ENCODE results near the gene ERBB4. TPM values are rescaled to one million over a fixed set of nuclear protein-coding genes. Genes with fewer than 3 reads are reported as not detected.
"Not testable (repeated sequence)": the region's sequence is repeated elsewhere in the genome, so short reads cannot be mapped to it uniquely, and the experiment has no call there.

ERBB4 gene
- polyA plus RNA-seq, 3 donors from 2014 or later = not detected

DNA sequence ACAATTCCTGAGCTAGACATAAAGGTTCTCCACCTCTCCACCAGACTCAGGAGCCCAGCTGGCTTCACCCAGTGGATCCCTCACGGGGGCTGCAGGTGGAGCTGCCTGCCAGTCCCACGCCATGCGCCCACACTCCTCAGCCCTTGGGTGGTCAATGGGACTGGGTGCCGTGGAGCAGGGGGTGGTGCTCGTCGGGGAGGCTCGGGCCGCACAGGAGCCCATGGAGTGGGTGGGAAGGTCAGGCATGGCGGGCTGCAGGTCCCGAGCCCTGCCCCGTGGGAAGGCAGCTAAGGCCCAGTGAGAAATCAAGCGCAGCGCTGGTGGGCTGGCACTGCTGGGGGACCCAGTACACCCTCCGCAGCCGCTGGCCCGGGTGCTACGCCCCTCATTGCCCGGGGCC, 1014.4 kb downstream of the ERBB4 start:
- not testable (repeated sequence) for H3K27ac Mint-ChIP-seq, H3K4me3 Mint-ChIP-seq, DNase-seq

GRCh38 chr2:211516537-211516936, 1022.1 kb downstream of the ERBB4 start:
- H3K27me3 Mint-ChIP-seq (ENCODE audit: low read depth in 3 of 3) = no peaks in the 10 kb centered on the region
- peaks cover 0 to 26% (median 7%) of the 10 kb centered on the region in 6 donors for H3K9me3 Mint-ChIP-seq
- H3K4me3 Mint-ChIP-seq = no peak overlapping the region
- DNase-seq = no peak
- no peaks in the 10 kb centered on the region for H3K36me3 Mint-ChIP-seq
- H3K27ac Mint-ChIP-seq = no peak overlapping the region
- no peaks in the 10 kb centered on the region for H3K4me1 Mint-ChIP-seq

More for the DNA sequence above, 1014.4 kb downstream of the ERBB4 start:
- not testable (repeated sequence) for H3K36me3 Mint-ChIP-seq; H3K27me3 Mint-ChIP-seq (ENCODE audit: low read depth in 3 of 3); H3K4me1 Mint-ChIP-seq
- peaks cover 5 to 37% (median 23%) of the 10 kb centered on the region in 6 donors for H3K9me3 Mint-ChIP-seq

DNA sequence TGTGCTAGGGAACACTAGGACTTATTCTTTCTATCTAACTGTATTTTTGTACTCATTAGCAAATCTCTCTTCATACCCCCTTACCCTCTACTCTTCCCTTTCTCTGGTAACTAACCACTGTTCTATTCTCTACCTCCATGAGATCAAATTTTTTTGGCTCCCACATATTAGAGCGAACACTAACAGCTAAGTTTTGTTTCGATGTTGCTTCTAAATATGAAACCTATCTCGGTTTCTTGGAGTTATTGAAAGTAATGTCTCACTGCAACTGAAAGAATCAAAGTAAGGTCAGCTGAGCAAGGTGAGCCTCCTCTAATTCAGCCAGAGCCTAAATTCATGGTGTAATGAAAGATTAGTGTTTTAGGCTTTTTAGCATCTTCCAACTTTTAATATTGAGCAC, 1024.6 kb downstream of the ERBB4 start:
- no peaks in the 10 kb centered on the region for H3K4me1 Mint-ChIP-seq

DNA sequence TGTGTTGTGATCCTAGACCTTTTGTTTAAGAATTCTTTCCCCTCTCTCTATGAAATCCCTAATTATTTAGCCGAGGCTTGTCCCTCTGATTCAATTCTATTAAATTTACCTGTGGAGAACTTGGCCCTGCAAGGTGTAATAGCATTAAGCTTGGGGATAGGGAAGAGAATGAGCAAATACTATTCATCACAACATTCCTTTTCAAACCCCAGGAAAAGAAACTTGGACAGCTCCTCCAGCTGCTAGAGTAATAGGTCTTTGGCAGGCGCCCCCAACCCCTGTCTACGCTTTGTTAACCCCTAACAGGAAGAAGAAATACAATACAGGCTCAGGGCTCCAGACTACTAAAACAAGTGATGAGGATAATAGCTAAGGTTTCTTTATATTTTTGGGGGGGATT, 1025.2 kb downstream of the ERBB4 start:
- Mint-ChIP-seq H3K9me3 (peaks cover 0 to 37% (median 10%) of the 10 kb centered on the region in 6 donors), H3K36me3 (no peaks in the 10 kb centered on the region), H3K27me3 (ENCODE audit: low read depth in 3 of 3) (no peaks in the 10 kb centered on the region), H3K27ac (no peak overlapping the region), H3K4me1 (no peaks in the 10 kb centered on the region), H3K4me3 (no peak overlapping the region)
- no peak for DNase-seq

More for the DNA sequence above, 1024.6 kb downstream of the ERBB4 start:
- Mint-ChIP-seq H3K27ac (no peak overlapping the region), H3K4me3 (no peak overlapping the region), H3K27me3 (ENCODE audit: low read depth in 3 of 3) (no peaks in the 10 kb centered on the region), H3K36me3 (no peaks in the 10 kb centered on the region), H3K9me3 (peaks cover 0 to 35% (median 8%) of the 10 kb centered on the region in 6 donors)
- DNase-seq = no peak

- Mint-ChIP-seq H3K4me1 (no peaks in the 10 kb centered on the region), H3K4me3 (no peak overlapping the region), H3K36me3 (no peaks in the 10 kb centered on the region), H3K27ac (no peak overlapping the region), H3K27me3 (ENCODE audit: low read depth in 3 of 3) (no peaks in the 10 kb centered on the region), H3K9me3 (peaks cover 0 to 39% (median 11%) of the 10 kb centered on the region in 6 donors)
- no peak for DNase-seq
Observed at GRCh38 chr2:211512806-211513205, 1025.8 kb downstream of the ERBB4 start.

GRCh38 chr2:211503856-211504255, 1034.7 kb downstream of the ERBB4 start:
- Mint-ChIP-seq H3K4me1 (no peaks in the 10 kb centered on the region), H3K27ac (no peak overlapping the region), H3K27me3 (ENCODE audit: low read depth in 3 of 3) (no peaks in the 10 kb centered on the region), H3K36me3 (no peaks in the 10 kb centered on the region), H3K9me3 (peaks cover 2 to 35% (median 22%) of the 10 kb centered on the region in 6 donors), H3K4me3 (no peak overlapping the region)
- no peak for DNase-seq

- Mint-ChIP-seq H3K27ac (no peak overlapping the region), H3K4me1 (no peaks in the 10 kb centered on the region), H3K4me3 (no peak overlapping the region), H3K36me3 (no peaks in the 10 kb centered on the region), H3K9me3 (peaks cover 2 to 35% (median 18%) of the 10 kb centered on the region in 6 donors), H3K27me3 (ENCODE audit: low read depth in 3 of 3) (no peaks in the 10 kb centered on the region)
- DNase-seq = no peak
Observed at GRCh38 chr2:211503198-211503597, 1035.4 kb downstream of the ERBB4 start.

- Mint-ChIP-seq H3K36me3 (no peaks in the 10 kb centered on the region), H3K27ac (no peak overlapping the region), H3K9me3 (peaks cover 0 to 10% (median 8%) of the 10 kb centered on the region in 6 donors), H3K4me3 (no peak overlapping the region), H3K4me1 (no peaks in the 10 kb centered on the region), H3K27me3 (ENCODE audit: low read depth in 3 of 3) (peaks cover 0 to 1% (median 0%) of the 10 kb centered on the region in 3 donors)
- no peak for DNase-seq
Observed at GRCh38 chr2:211498551-211499205, 1039.9 kb downstream of the ERBB4 start.

GRCh38 chr2:211495339-211495738, 1043.3 kb downstream of the ERBB4 start:
- DNase-seq = no peak
- H3K9me3 Mint-ChIP-seq = peaks cover 0 to 8% (median 6%) of the 10 kb centered on the region in 6 donors
- H3K27ac Mint-ChIP-seq = no peak overlapping the region
- no peaks in the 10 kb centered on the region for H3K4me1 Mint-ChIP-seq
- H3K4me3 Mint-ChIP-seq = no peak overlapping the region
- no peaks in the 10 kb centered on the region for H3K36me3 Mint-ChIP-seq
- peaks cover 0 to 1% (median 0%) of the 10 kb centered on the region in 3 donors for H3K27me3 Mint-ChIP-seq (ENCODE audit: low read depth in 3 of 3)

- no peaks in the 10 kb centered on the region for H3K36me3 Mint-ChIP-seq
- H3K27ac Mint-ChIP-seq = no peak overlapping the region
- no peaks in the 10 kb centered on the region for H3K4me1 Mint-ChIP-seq
- no peak for DNase-seq
- H3K27me3 Mint-ChIP-seq (ENCODE audit: low read depth in 3 of 3) = peaks cover 0 to 1% (median 0%) of the 10 kb centered on the region in 3 donors
- H3K4me3 Mint-ChIP-seq = no peak overlapping the region
- peaks cover 0 to 10% (median 6%) of the 10 kb centered on the region in 6 donors for H3K9me3 Mint-ChIP-seq
Observed at GRCh38 chr2:211494536-211494935, 1044.1 kb downstream of the ERBB4 start.

- H3K27me3 Mint-ChIP-seq (ENCODE audit: low read depth in 3 of 3) = peaks cover 0 to 1% (median 0%) of the 10 kb centered on the region in 3 donors
- H3K36me3 Mint-ChIP-seq = no peaks in the 10 kb centered on the region
- H3K9me3 Mint-ChIP-seq = peaks cover 0 to 10% (median 6%) of the 10 kb centered on the region in 6 donors
- H3K27ac Mint-ChIP-seq = no peak overlapping the region
- no peak for DNase-seq
- no peaks in the 10 kb centered on the region for H3K4me1 Mint-ChIP-seq
- no peak overlapping the region for H3K4me3 Mint-ChIP-seq
Observed at GRCh38 chr2:211494085-211494484, 1044.5 kb downstream of the ERBB4 start.

DNA sequence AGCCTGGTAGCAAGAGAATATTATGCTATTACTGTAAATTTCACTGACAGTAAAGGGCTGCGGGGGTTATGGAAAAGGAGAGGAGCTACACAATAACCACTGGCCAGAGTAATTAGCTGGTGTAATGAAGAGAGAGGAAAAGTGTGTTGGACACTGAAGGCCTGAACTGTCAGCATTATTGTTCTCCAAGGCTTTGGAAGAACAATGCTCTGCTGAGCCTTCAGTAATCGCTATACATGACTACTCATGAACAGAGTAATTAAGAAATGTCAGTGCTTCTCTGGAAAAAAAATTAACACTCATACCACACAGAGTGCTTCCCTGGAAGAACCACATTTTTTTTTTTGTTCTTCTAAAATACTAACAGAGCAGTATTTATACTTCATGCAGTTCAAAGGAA, 1050.9 kb downstream of the ERBB4 start:
- peaks cover 0 to 17% (median 2%) of the 10 kb centered on the region in 6 donors for H3K9me3 Mint-ChIP-seq
- H3K4me3 Mint-ChIP-seq = no peak overlapping the region
- DNase-seq = no peak
- H3K27me3 Mint-ChIP-seq (ENCODE audit: low read depth in 3 of 3) = no peaks in the 10 kb centered on the region
- H3K27ac Mint-ChIP-seq = no peak overlapping the region
- no peaks in the 10 kb centered on the region for H3K36me3 Mint-ChIP-seq
- no peaks in the 10 kb centered on the region for H3K4me1 Mint-ChIP-seq

DNA sequence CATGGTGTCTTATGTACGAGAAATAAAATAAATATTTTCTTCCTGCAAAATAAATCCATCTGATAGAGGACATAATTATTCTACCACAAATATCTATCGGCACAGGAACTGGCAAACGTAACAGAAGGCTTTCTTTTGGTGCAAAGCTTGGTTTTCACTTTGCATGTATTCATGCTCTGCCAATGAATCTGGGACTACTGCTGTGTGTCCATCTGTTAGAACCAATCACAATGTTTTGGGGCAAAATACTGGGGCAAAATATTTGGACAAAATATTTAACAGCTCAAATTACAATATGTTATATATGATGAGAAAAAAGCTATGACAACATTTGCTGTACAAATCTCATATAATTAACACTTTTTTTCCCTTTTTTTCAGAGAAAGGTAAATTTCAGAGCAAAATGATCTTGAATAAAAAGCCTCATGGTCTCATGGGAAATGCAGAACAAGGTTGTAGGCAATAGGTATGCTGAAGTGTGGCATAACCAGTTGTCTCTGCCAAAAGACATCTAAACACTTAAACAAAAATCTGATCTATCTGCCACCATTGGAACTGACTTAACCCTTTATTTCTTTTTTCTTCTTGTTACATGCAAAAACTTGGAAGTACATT, 1059.0 kb downstream of the ERBB4 start:
- no peaks in the 10 kb centered on the region for H3K4me1 Mint-ChIP-seq
- no peak overlapping the region for H3K4me3 Mint-ChIP-seq
- peaks cover 2 to 8% (median 6%) of the 10 kb centered on the region in 6 donors for H3K9me3 Mint-ChIP-seq
- H3K36me3 Mint-ChIP-seq = no peaks in the 10 kb centered on the region
- no peak for DNase-seq
- no peak overlapping the region for H3K27ac Mint-ChIP-seq
- H3K27me3 Mint-ChIP-seq (ENCODE audit: low read depth in 3 of 3) = peaks cover 0 to 2% (median 0%) of the 10 kb centered on the region in 3 donors

DNA sequence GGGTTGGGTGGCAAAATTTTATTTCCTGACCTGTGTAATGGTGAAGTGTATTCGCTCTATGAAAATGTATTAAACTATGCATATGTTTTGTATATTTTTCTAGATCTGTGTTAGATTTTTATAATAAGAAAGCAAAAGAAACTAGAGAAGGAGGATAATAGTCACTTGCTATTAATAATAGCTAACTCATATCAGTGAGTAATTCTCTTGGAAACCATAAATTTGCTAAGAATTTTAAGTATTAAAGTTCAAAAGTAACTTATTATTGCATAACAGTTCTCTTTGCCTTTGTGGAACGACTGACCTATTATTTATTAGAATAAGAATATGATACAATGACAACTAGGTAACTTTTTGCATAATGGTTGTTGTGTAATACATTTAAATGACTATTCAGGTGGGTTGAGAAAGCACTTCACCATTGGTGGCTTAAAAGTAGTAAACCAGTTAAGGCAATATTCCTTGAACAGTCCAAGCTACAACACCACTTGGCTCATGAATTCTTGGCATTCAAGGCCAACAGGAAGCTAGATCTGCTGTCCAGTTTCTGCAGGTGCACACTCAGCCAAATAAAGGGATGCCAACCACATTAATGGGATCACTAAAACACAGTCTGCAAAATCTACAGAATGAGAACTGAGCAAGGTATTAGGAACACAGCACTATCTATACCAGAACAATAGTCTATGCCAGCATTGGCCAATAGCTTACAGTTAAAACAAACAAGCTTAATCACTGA, 1060.9 kb downstream of the ERBB4 start:
- Mint-ChIP-seq H3K36me3 (no peaks in the 10 kb centered on the region), H3K4me3 (no peak overlapping the region), H3K9me3 (peaks cover 0 to 8% (median 6%) of the 10 kb centered on the region in 6 donors), H3K27ac (no peak overlapping the region), H3K27me3 (ENCODE audit: low read depth in 3 of 3) (peaks cover 0 to 2% (median 0%) of the 10 kb centered on the region in 3 donors), H3K4me1 (no peaks in the 10 kb centered on the region)
- no peak for DNase-seq

All from immature natural killer cell (primary cell).